ENCODE measurements around the gene PRXL2A. TPM values are rescaled to one million over a fixed set of nuclear protein-coding genes. Genes with fewer than 3 reads are reported as not detected.

PRXL2A gene
- total RNA-seq, 1 experiment from 2014 or later: 47.1 TPM

GRCh38 chr10:80411681-80412220 lies 3.4 kb downstream of the PRXL2A start:
- Mint-ChIP-seq H3K4me1 (peaks cover 53 to 62% of the 10 kb centered on the region in 2 experiments), H3K36me3 (ENCODE audit: insufficient read depth in 1 of 3, low read depth in 3 of 3) (peaks cover 2 to 15% (median 3%) of the 10 kb centered on the region in 3 experiments; a peak in 5 of 7 replicates), H3K4me3 (no peak overlapping the region), H3K27ac (no peak overlapping the region), H3K9me3 (no peaks in the 10 kb centered on the region), H3K27me3 (ENCODE audit: low read depth) (peaks cover 35% of the 10 kb centered on the region)
- Histone ChIP-seq H2BK12ac (ENCODE audit: insufficient read length, low read depth, low read length) (no peak overlapping the region), H2BK5ac (ENCODE audit: insufficient read length, low read length) (no peak overlapping the region), H3K56ac (ENCODE audit: insufficient read length, low read depth, low read length) (no peak overlapping the region), H2BK20ac (ENCODE audit: low read depth, low read length, poor library complexity, severe bottlenecking) (no peak overlapping the region), H3K27ac (ENCODE audit: insufficient read length, low read depth, low read length) (no peak overlapping the region), H2AK5ac (ENCODE audit: insufficient read length, low read length) (no peak overlapping the region), H2AFZ (ENCODE audit: low read length) (no peak overlapping the region), H2BK15ac (ENCODE audit: low read depth, low read length) (no peak overlapping the region), H2BK120ac (ENCODE audit: low read depth, low read length, poor library complexity, severe bottlenecking) (no peak overlapping the region), H3K18ac (ENCODE audit: insufficient read length, low read depth, low read length) (no peak overlapping the region), H4K8ac (replicated peaks; ENCODE audit: insufficient read length, low read depth, low read length) (no peak overlapping the region), H3K14ac (ENCODE audit: insufficient read depth, low read length) (no peak overlapping the region), H3K9me3 (ENCODE audit: control insufficient read depth, low read depth, low read length) (no peaks in the 10 kb centered on the region), H3K23me2 (ENCODE audit: insufficient read length, low read depth, low read length, poor library complexity, severe bottlenecking) (peaks cover 8% of the 10 kb centered on the region), H3K9ac (ENCODE audit: extremely low read depth, insufficient read length, low read length) (no peak overlapping the region), H3K4ac (ENCODE audit: low read depth, low read length) (no peak overlapping the region), H4K20me1 (ENCODE audit: control insufficient read depth, insufficient read depth, insufficient read length) (no peaks in the 10 kb centered on the region), H3K4me1 (ENCODE audit: insufficient read depth, low read length) (no peaks in the 10 kb centered on the region; the same call in 1 of the 2 replicates), H3K4me2 (ENCODE audit: insufficient read depth, insufficient read length, low read length) (no peak overlapping the region), H3K79me1 (ENCODE audit: insufficient read depth, low read depth, low read length, poor library complexity, severe bottlenecking) (no peaks in the 10 kb centered on the region), H3K23ac (ENCODE audit: insufficient read length, low read depth, low read length) (no peak overlapping the region), H3K79me2 (ENCODE audit: insufficient read depth, low read length) (peaks cover 4% of the 10 kb centered on the region; the same call in 1 of the 2 replicates), H3K27me3 (ENCODE audit: insufficient read depth, low read length) (peaks cover 4% of the 10 kb centered on the region; the same call in 1 of the 2 replicates), H4K5ac (ENCODE audit: insufficient read length, low read depth, low read length) (no peak overlapping the region), H4K91ac (ENCODE audit: insufficient read length, low read depth, low read length) (no peak overlapping the region), H3T11ph (ENCODE audit: low read length) (no peak overlapping the region)
- no peak for DNase-seq
- no CpG with 5 or more reads among the region's 1 CpG for WGBS (ENCODE audit: extremely low coverage, insufficient read length, low lambda C conversion rate)
- TF ChIP-seq CTCF (conservative IDR thresholded peaks at IDR 0.05): no peak
